GM21619 (cell line): Measurements from ENCODE around the gene COX6A2.
"Not testable (repeated sequence)": the region's sequence is repeated elsewhere in the genome, so short reads cannot be mapped to it uniquely, and the experiment has no call there.

Experiments
- ATAC-seq: cut with Tn5 transposase; IDR thresholded peaks from one replicate; pipeline ENCODE4 v1.9.1; 2021; ENCODE audit not compliant: unreplicated experiment

Gene COX6A2

DNA sequence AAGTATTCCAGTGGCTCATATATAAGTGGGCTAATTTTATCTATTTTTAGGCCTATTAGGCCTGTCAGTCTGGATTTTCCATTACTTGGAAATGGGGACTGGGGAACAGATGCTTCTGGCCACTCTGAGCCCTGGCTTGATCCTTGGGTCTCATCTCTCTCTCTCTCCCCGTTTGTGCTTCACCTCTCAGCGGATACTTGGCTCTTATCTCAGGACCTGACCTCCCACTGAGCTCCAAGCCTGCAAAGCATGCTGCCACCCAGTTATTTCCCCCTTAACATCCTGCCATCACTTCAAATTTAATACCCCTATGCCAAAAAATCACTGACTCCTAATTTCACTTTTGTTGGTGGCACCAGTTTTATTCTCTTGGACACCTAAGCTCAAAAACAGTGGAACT, 10.3 kb upstream of the COX6A2 start:
- no peak for ATAC-seq

DNA sequence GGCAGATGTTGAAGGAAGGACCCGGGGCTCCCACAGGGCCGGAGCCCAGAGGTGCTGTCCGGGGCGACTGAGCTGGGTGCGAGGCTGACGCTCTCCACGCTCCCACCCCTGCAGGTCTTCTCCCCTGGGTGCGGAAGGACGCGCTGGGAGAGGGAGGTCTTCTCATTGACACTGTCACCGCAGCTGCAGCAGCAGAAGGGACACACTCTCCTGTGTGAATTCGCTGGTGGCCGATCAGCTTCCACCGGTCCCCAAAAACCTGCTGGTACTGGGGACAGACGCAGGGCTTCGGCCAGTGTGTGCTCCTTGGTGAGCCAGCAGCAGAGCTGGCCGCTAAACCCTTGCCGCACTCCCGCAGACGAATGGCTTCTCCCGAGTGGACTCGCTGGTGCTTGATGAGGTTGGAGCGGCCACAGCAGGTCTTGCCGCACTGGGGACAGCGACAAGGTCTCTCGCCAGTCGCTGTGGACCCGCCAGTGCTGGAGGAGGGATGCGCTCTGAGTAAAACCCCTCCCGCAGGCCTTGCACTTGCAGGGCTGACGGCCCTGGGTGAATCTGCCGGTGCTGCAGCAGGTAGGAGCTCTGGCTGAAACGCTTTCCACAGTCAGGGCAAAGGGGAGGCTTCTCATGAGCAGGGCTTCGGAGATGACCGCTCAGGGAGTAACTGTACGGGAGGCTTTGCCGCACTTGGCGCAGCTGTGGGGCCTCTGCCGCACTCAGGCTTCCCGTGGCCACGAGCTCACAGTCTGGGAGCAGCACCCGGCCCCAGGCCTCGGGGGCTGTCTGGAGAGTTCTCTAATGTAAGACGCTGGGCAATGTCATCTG, 8.3 kb upstream of the COX6A2 start:
- ATAC-seq, result no peak

DNA sequence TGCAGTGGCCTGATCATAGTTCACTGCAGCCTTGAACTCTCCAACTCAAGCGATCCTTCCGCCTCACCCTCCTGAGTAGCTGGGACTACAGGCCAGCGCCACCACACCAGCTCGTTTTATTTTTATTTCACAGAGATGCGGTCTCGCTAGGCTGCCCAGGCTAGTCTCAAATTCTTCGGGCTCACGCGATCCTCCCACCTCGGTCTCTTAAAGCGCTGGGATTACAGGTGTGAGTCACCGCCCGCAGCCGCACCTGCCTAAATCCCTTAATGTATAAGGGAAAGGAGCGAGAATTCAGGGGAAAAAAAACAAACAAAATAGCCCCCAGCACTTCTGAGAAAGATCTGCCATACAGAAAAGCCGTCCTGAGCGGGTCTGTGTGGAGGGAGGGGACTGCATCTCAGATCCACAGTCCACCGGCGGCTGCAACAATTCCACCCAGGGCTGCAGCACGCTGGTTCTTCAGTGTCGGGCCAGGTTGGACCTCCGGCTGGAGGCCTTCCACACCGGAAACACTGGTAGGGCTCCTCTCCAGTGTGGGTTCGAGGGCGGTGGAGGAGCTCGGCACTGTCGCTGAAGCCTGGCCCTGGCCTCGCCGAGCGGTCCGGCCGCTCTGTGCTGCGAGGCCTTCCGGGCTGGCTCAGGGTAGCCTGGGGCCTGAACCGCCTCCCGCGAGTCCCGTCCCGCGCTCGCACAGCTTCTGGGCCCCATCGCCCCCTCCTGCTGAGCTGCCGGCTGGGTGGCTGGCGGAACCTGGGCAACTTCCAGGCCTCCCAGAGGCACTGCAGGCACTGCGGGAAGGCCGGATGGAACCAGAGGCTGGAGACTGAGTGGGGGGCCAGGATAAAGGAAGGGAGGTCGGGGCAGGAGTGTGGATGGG, 7.4 kb upstream of the COX6A2 start:
- ATAC-seq, result no peak

DNA sequence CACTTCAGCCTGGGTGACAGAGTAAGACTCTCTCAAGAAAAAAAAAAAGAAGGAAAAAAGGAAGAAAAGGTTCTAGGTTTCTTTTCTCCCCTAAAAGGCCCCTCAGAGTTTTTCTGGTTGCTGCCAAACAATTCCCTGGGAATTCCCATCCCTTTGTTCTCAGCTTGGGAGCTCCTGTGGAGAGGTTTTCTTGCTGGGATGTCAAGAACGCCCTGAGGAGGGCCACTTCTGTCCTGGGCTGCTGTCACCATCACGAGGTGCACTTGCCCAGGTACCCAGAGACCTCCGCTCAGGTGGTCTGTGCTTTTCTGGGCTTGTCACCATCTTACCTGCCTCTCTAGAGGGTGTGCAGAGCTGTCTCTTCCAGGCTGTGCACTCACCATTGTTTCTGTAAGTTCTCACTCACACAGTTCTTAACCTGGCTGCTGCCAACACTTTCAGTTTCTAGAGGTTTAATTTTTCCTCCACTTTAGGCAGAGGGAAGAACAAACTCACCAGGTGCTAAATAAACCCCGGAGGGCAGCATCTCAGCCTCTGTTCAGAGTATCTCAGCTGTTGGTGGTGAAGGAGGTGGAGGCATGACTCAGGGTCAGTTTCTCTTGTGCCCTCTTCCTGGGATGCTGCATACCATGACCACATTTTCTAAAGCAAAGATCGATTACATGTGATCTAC, 2.4 kb upstream of the COX6A2 start:
- ATAC-seq, result no peak

DNA sequence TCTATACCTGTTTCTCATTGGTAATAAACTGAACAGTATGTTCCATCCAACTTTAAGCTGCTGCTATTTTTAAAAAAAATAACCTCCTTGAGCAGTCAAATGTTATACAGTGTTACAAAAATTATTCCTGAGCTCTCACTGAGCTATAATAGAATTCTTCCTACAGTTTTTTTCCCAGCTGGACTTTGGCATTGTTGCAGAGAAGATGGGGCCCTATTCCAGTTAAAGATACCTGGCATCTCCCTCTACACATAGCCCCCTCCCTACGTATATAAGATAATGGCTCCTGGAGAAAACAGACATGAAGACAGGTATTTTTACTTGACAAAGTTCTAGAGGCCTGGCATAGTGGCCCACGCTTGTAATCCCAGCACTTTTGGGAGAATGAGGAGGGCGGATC, 1.6 kb upstream of the COX6A2 start:
- no peak for ATAC-seq

DNA sequence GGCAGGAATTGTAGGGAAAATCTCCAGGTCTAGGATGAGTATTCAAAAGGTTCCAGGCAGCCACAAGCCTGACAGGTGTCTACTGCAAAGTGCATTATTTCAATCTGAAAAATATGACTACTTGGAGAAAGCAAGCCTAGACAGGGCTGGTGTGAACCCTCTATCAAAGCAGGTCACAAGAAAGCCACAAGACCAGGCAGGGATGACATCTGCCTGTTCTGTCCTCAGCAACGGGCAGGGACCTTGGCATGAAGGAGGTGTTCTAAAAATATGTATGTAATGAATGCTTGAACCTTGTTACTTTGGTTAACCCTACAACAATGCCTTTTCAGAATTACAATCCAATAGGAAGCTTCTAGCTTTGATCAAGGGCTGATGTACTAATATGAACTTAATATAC, 1.2 kb upstream of the COX6A2 start:
- no peak for ATAC-seq

DNA sequence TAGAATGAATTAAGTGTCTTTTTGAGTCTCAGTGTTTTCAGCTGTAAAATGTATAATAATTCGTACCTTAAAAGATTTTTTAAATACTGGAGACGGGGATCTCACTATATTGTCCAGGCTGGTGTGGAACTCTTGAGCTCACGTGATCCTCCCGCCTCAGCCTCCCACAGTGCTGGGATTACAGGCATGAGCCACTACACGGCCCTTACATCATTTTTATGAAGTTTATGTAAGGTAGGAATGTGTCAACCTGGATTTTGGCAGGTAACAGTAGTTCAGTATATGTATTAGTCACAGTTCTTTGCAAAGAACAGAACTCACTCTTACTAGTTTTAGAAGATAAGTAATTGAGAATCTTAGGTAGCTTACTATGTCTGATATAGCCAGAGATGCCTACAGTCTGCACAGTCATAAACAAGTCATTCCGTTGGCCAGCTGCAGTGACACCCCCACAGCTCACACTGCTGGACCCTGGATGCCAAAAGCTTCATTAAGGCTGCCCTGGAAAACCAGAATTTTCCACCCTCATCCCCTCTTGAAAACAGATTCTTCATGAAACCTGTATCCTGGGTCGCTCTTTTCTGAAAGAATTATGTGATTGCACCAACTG, 583 bp upstream of the COX6A2 start:
- ATAC-seq, result no peak

DNA sequence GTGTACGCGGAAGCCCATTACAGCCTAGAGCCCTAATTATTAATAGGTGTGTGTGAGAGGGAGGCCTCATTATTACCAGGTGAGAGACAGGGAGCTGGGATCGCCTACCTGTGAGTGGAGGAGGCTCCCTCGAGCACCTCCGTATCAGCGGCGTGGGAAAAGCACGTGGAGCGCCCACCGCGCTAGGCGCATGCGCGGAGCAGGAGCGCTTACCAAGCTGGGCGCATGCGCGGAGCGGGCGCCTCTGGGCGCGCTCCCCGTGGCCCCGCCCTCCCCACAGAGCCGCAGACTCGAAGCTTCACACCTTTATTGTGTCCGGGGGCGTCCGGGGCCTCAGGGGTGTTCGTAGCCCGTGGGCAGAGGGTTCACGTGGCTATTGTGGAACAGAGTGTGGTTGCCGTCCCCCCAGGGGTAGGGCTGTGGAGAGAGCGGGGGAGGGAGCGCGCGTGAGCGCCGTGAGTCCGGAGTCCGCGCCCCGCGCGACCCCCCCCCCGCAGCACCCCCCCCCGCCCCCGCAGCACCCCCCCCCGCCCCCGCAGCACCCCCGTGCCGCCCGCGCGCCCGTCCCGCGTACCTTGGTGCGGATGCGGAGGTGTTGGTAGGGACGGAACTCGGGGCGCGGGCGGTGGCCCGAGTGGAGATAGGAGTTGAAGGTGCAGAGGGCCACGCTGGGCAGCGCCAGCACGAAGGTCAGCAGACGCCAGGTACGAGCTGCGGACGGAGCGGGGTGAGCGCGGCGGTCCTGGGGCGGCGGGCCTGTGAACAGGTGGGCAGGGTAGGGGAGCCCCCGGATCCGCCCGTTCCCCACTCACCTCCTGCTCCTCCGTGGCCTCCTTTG, 500 bp downstream of the COX6A2 start:
- ATAC-seq, result no peak

DNA sequence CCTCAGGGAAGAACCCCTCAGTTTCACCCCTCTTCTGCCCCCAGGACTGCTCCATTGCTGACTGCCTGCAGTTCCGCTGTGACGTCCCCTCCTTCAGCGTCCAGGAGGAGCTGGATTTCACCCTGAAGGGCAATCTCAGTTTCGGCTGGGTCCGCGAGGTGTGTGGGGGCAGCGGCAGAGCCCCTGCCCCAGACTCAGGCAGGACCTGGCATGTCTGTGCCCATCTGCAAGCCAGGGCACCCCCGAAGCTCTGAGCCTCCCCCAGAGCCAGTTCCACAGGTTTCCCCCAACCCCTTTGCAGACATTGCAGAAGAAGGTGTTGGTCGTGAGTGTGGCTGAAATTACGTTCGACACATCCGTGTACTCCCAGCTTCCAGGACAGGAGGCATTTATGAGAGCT, 4.4 kb downstream of the COX6A2 start:
- ATAC-seq, result no peak

DNA sequence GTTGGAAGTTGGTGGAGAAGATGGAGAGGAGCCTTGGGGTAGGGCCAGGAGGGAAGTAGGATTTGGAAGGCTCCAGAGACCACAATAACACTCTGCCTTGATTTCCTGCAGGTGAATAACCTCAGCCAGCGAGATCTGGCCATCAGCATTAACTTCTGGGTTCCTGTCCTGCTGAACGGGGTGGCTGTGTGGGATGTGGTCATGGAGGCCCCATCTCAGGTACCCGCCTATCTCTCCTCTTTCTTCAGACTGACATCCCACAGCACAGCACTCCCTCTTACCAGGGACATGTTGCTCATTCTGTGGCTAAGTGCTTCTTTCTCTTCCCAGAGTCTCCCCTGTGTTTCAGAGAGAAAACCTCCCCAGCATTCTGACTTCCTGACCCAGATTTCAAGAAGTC, 4.9 kb downstream of the COX6A2 start:
- no peak for ATAC-seq

DNA sequence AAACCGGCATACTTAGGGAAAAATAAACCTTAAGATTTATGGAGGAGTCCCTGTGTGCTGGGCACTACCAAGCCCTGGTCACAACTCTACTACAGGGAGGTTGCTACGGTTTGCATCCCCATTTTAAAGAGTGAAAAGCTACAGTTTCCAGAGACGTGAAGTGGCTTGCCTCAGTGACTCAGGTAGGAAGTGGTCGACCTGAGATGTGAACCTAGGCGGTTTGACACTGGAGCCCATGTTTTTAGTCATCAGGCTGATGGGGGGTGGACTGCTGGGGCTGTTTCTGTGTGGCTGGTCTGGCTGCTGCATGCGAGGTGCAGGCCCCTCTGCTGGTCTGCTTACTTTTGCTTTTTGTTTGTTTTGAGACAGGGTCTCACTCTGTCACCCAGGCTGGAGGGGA, 6.6 kb downstream of the COX6A2 start:
- peak; percentile 77 for ATAC-seq

DNA sequence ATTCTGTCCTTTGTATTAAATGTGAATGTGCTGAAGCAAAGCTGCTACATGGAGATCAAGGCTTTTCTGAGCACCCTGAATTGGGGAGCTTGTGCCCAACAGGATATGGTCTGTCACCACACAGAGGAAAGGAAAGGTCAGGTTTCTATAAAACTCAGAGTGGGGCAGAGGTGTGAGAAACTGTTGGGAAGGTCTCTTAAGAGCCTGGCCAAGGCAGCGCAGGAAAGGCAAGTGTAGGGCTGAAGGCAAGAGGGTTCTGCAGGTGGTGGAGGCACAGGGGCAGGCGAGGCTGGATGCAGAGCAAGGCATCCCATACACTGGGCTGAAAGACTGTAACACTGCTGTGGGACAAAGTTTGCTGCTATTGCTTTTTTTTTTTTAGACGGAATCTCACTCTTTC, 8.1 kb downstream of the COX6A2 start:
- no peak for ATAC-seq

DNA sequence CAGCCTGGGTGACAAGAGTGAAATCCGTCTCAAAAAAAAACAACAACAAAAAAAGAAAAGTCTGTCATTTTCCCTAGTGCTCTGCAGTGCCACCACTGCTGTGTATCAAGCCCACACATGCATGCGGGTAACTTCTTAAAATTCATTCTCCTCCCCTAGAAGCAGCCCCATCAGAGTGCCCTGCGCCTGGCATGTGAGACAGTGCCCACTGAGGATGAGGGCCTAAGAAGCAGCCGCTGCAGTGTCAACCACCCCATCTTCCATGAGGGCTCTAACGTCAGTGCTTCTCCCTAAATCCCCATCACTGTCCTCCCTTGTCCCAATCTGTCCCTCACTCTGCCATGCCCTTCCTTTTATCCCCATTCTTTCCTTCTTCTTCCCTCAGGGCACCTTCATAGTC, 10.2 kb downstream of the COX6A2 start:
- ATAC-seq, result no peak

DNA sequence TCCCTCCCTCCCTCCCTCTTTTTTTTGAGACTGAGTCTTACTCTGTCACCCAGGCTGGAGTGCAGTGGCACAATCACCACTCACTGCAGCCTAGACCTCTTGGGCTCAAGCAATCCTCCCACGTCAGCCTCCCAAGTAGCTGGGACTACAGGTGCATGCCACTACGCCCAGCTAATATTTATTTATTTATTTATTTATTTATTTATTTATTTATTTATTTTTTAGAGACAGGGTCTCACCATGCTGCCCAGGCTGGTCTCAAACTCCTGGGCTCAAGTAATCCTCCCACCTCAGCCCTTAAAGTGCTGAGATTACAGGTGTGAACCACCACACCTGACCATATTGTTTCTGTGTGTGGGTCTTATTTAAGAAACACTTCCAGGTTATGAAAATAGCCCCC, 11.1 kb downstream of the COX6A2 start:
- not testable (repeated sequence) for ATAC-seq

DNA sequence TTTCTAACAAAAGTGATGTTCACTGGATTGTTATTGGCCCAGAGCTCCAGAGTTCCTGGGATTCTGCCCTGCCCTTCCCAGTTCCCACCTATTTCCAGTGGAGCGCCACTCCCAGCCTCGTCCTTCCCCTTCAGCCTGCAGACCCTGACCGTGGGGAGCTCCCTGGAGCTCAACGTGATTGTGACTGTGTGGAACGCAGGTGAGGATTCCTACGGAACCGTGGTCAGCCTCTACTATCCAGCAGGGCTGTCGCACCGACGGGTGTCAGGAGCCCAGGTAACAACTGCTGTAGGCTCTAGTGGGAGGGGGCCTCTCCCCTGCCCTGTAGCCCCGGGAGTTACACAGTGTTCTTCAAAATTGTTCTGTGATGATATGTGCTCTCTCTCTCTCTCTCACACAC, 11.8 kb downstream of the COX6A2 start:
- no peak for ATAC-seq

DNA sequence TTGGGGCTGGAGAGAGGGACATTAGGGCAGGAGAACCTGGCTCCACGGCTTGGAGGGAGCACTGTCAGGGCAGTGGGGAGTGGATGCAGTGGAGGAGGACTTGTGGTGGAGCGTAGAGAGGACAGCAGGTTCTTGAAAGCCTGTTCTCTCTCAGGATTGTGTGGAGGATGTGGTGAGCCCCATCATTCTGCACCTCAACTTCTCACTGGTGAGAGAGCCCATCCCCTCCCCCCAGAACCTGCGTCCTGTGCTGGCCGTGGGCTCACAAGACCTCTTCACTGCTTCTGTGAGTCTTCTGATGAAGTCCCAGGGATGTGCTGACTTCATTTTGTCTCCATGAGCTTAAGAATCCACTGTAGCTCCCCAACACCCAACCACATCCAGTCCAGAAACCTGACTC, 13.5 kb downstream of the COX6A2 start:
- no peak for ATAC-seq

DNA sequence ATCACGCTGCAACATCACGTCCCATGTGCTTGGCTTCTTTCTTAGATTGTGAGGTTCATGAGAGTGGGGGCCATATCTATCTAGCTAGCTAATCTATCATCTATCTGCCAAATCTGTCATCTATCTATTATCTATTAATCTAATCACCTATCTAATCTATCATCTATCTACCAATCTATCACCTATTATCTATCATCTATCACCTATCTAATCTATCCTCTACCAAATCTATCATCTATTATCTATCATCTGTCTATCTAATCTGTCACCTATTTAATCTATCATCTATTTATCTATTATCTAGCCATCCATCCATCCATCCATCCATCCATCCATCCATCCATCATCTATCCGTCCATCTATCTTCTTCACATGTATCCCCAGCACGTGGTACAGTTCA, 14.2 kb downstream of the COX6A2 start:
- no peak for ATAC-seq

DNA sequence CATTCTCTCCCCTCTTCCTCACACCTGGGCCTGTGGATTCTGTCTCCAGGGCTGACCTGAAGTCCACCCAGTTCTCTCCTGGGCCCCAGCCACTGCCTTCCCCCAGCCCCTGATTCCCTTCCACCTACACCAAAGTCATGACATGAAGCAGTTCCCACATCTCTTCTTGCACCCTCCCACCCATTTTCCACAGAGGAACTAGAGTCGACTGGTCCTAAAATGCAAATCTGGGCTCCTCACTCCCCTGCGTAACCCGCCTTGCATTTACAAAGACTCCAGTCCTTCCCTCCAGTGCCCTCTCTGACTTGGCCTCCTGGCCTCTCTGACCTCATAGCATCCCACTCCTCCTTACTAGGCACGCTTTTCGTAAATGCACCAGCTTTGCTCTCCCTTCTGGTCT, 14.8 kb downstream of the COX6A2 start:
- ATAC-seq, result no peak

DNA sequence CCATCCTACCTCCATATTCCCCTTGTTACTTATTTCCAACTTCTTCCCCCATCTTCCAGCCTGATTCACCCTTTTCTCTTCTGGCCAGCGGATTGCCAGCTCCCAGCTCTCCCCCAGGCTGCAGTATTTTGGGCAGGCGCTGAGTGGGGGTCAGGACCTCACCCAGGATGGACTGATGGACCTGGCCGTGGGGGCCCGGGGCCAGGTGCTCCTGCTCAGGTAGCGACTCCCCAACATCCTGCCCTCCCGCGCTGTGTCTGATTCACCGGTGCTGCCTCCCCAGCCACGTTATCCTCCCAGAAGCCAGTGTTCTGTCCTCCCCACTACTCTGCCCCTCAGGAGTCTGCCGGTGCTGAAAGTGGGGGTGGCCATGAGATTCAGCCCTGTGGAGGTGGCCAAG, 15.4 kb downstream of the COX6A2 start:
- no peak for ATAC-seq

DNA sequence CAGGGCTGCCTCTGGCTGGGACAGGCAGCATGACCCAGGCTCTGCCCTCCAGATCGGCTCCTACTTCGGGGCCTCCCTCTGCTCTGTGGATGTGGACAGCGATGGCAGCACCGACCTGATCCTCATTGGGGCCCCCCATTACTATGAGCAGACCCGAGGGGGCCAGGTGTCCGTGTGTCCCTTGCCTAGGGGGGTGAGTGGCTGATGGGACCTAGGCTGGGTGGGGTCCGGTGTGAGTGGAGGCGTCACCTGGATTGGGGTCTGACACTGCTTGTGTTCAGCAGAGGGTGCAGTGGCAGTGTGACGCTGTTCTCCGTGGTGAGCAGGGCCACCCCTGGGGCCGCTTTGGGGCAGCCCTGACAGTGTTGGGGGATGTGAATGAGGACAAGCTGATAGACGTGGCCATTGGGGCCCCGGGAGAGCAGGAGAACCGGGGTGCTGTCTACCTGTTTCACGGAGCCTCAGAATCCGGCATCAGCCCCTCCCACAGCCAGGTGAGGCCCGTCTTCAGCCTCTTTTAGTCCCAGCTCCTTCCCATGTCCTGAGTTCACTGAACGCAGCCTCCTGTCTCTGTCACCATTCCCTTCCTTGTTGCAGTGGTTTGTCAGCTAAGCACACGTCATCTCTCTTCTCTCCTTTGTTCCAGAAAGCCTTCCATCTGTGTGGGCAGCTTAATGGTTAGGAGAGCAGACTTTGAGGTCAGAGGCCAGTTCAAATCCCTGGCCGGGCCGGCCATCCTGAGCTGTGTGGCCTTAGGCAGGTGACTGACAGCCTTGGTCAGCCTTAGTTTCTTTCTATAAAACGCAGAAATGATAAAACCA, 16.9 kb downstream of the COX6A2 start:
- ATAC-seq, result no peak
